ENCODE results near the gene ECSCR. TPM values are rescaled to one million over a fixed set of nuclear protein-coding genes. Genes with fewer than 3 reads are reported as not detected.

The ECSCR gene
- total and polyA plus RNA-seq, 10 of the 15 experiments (the other 5 are each of a cell fraction or from before 2014, with no cell fraction given) = 0.15 to 0.83 (median 0.23) TPM; not detected in 3

GRCh38 chr5:139457653-139458306 lies 4.8 kb downstream of the ECSCR start (continued):
- TF ChIP-seq E2F4 (IDR thresholded peaks at IDR 0.05; ENCODE audit: low read depth, low read length) = no peak
- peak; percentile 61; the same call in 1 of the 2 replicates for TF ChIP-seq CBFB (IDR thresholded peaks at IDR 0.05; ENCODE audit: low read depth)
- no peak for TF ChIP-seq CHD4 (IDR thresholded peaks at IDR 0.05)
- peak; percentile 12 for TF ChIP-seq SP1 (IDR thresholded peaks at IDR 0.05; ENCODE audit: low read depth, low read length)
- 0 out of 2 replicates have a peak, but pooled peaks have one; percentile 21 for TF ChIP-seq MAX (IDR thresholded peaks at IDR 0.05; ENCODE audit: low read depth, low read length)
- peak; percentile 50; the same call in 1 of the 2 replicates for TF ChIP-seq DPF2 (IDR thresholded peaks at IDR 0.05)
- no peak for TF ChIP-seq ZNF217 (IDR thresholded peaks at IDR 0.05)
- no peak for TF ChIP-seq EZH2 (IDR thresholded peaks at IDR 0.05; ENCODE audit: borderline replicate concordance, control insufficient read depth, low read depth, low read length)
- peak; percentile 40; the same call in 1 of the 2 replicates for TF ChIP-seq NFIC (IDR thresholded peaks at IDR 0.05; ENCODE audit: low read depth, low read length)
- TF ChIP-seq MTA3 (IDR thresholded peaks at IDR 0.05; ENCODE audit: borderline replicate concordance, low read length) = peak; percentile 72; the same call in 1 of the 2 replicates
- TF ChIP-seq FOXM1 (IDR thresholded peaks at IDR 0.05; ENCODE audit: low read depth, low read length) = peak; percentile 59; the same call in 1 of the 2 replicates
- TF ChIP-seq EED (IDR thresholded peaks at IDR 0.05; ENCODE audit: low read depth) = peak; percentile 89
- peak; percentile 73 to 78 for TF ChIP-seq IKZF2 (IDR thresholded peaks at IDR 0.05)
- no peak for TF ChIP-seq TAF1 (IDR thresholded peaks at IDR 0.05; ENCODE audit: borderline replicate concordance, low read depth, low read length)
- peak; percentile 34; the same call in 1 of the 2 replicates for TF ChIP-seq RELB (IDR thresholded peaks at IDR 0.05; ENCODE audit: low read depth)
- peak; percentile 73; the same call in 1 of the 2 replicates for TF ChIP-seq TCF12 (IDR thresholded peaks at IDR 0.05; ENCODE audit: low read depth, low read length)
- TF ChIP-seq HSF1 (IDR thresholded peaks at IDR 0.05; ENCODE audit: low read depth, low read length) = no peak
- TF ChIP-seq PAX5 (IDR thresholded peaks at IDR 0.05; ENCODE audit: borderline replicate concordance, low read depth, low read length) = peak; percentile 51; the same call in 1 of the 2 replicates

Data from GM12878 (cell line).